Keratinocyte (primary cell): Measurements from ENCODE around the gene DHX15. TPM values are rescaled to one million over a fixed set of nuclear protein-coding genes. Genes with fewer than 3 reads are reported as not detected.
"Not testable (repeated sequence)": the region's sequence is repeated elsewhere in the genome, so short reads cannot be mapped to it uniquely, and the experiment has no call there.

Source experiments
- DNase-seq: peaks from one replicate; pipeline ENCODE4 v3.0.0-alpha.2; 2011; ENCODE audit warnings: low read depth, missing footprints, low spot score
- FAIRE-seq: peaks from 2 replicates; lab custom pipeline; 2011; peaks lifted over from hg19 to GRCh38; lab: Jason Lieb, UNC
- H2AFZ ChIP-seq: 2 replicates; pipeline ENCODE4 v1.6.0; 2012; ENCODE audit warnings: low read length, control low read depth, inconsistent platforms; ENCODE audit not compliant: control insufficient read depth
- H3K27ac ChIP-seq: 2 replicates; pipeline ENCODE4 v1.5.1; 2011; ENCODE audit warnings: low read length; ENCODE audit not compliant: control insufficient read depth, insufficient read depth
- H3K27me3 ChIP-seq: 3 replicates; pipeline ENCODE4 v1.6.0; 2011; ENCODE audit warnings: low read length; ENCODE audit not compliant: control insufficient read depth, insufficient read depth; ENCODE audit errors: extremely low read depth
- H3K36me3 ChIP-seq, 2 experiments: 2 replicates in 1 of 2; 3 replicates in 1 of 2; pipeline ENCODE4 v1.5.1; 2011; ENCODE audit warnings: low read length in 2 of 2, mild to moderate bottlenecking in 1 of 2; ENCODE audit not compliant: control insufficient read depth in 2 of 2, insufficient read depth in 2 of 2; ENCODE audit errors: extremely low read depth in 1 of 2
- H3K4me1 ChIP-seq: 3 replicates; pipeline ENCODE4 v1.5.1; 2011; ENCODE audit warnings: low read length; ENCODE audit not compliant: control insufficient read depth, insufficient read depth; ENCODE audit errors: extremely low read depth
- H3K4me2 ChIP-seq: 3 replicates; pipeline ENCODE4 v1.6.0; 2011; ENCODE audit warnings: low read depth, low read length; ENCODE audit not compliant: control insufficient read depth, insufficient read depth; ENCODE audit errors: extremely low read depth
- H3K4me3 ChIP-seq, 3 experiments: fragments of 200-600 bp in 1 of 3; sonication (generic) in 1 of 3; 2 replicates in 2 of 3; 3 replicates in 1 of 3; pipeline ENCODE4 v1.5.1; 2011 to 2016; ENCODE audit warnings: low read length in 3 of 3, mild to moderate bottlenecking in 3 of 3, control low read depth in 2 of 3, inconsistent platforms in 1 of 3, low read depth in 1 of 3, mixed read lengths in 1 of 3, mixed run types in 1 of 3, moderate library complexity in 1 of 3; ENCODE audit not compliant: control insufficient read depth in 2 of 3, insufficient read depth in 2 of 3; ENCODE audit errors: extremely low read depth in 1 of 3
- H3K79me2 ChIP-seq: 2 replicates; pipeline ENCODE4 v1.6.0; 2012; ENCODE audit warnings: low read length; ENCODE audit not compliant: control insufficient read depth, insufficient read depth
- H3K9ac ChIP-seq: 3 replicates; pipeline ENCODE4 v1.6.0; 2011; ENCODE audit warnings: low read length; ENCODE audit not compliant: control insufficient read depth, insufficient read depth; ENCODE audit errors: extremely low read depth
- H3K9me1 ChIP-seq: 3 replicates; pipeline ENCODE4 v1.6.0; 2011; ENCODE audit warnings: low read length; ENCODE audit not compliant: control insufficient read depth, insufficient read depth; ENCODE audit errors: extremely low read depth
- H3K9me3 ChIP-seq: 2 replicates; pipeline ENCODE4 v1.5.1; 2012; ENCODE audit warnings: low read depth, low read length; ENCODE audit not compliant: control insufficient read depth
- H4K20me1 ChIP-seq: 3 replicates; pipeline ENCODE4 v1.6.0; 2011; ENCODE audit warnings: low read length; ENCODE audit not compliant: control insufficient read depth, insufficient read depth; ENCODE audit errors: extremely low read depth
- CTCF ChIP-seq, 3 experiments: IDR thresholded peaks in 1 of 3; conservative IDR thresholded peaks in 1 of 3; optimal IDR thresholded peaks in 1 of 3; 2 replicates in 2 of 3; 3 replicates in 1 of 3; pipeline versions ENCODE3 to v1.5.1; 2011; ENCODE audit warnings: low read length in 3 of 3, mild to moderate bottlenecking in 3 of 3, moderate library complexity in 2 of 3, control low read depth in 1 of 3, inconsistent platforms in 1 of 3; ENCODE audit not compliant: insufficient read depth in 2 of 3; ENCODE audit errors: extremely low read depth in 1 of 3
- EZH2 ChIP-seq: IDR thresholded peaks from one replicate; pipeline ENCODE4 v1.6.1; 2012; ENCODE audit warnings: inconsistent platforms, mild to moderate bottlenecking, low read length, moderate library complexity
- dilution Hi-C: fragments of 300-500 bp; cut with MboI; formaldehyde crosslinking; loops from one replicate; pipeline ENCODE4 v1.7.0; 2020; ENCODE audit warnings: low sequenced_read_pairs; ENCODE audit not compliant: extremely low pct_ligation_motif_present
- polyA plus RNA-seq, 5 experiments: library from polyadenylated mRNA; depleted of rRNA in 3 of 5; stranded (reverse) in 3 of 5; stranded (forward) in 1 of 5; unstranded in 1 of 5; fragments of >200 nt; gene quantifications; 1 replicate in 1 of 5; 2 replicates in 3 of 5; 3 replicates in 1 of 5; pipeline versions ENCODE4 v1.2.1 to v1.2.3, GENCODE V29; 2011 to 2012; ENCODE audit warnings: missing spikeins in 2 of 5, low read depth in 1 of 5, low replicate concordance in 1 of 5

The DHX15 gene
- polyA plus RNA-seq, 1 donor (not counting 4 experiments of a cell fraction or from before 2014, with no cell fraction given), result 206 TPM

DNA sequence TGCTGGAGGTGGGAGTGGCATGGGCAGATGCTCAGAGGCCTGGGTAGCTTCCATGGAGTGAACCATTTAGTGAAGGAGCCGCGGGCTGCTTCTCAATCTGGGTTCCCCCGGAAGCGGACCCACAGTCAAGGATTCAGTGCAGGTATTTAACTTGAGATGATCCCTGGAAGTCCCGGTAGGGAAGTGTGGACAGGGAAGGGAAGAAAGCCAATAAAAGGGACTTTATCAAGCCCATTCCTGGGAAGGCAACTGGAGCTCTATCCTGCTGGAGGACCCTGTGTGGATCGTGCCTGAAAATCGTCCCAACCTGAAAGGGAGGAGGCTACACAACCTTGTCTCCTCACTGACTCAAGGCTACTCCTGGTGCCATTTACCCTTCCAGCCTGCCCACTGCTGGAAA, 76.9 kb downstream of the DHX15 start:
- Histone ChIP-seq H3K27me3 (no peaks in the 10 kb centered on the region), H3K36me3 (no peaks in the 10 kb centered on the region), H2AFZ (no peak overlapping the region), H3K9me1 (no peaks in the 10 kb centered on the region), H3K4me2 (no peak overlapping the region), H4K20me1 (no peaks in the 10 kb centered on the region), H3K27ac (no peak overlapping the region), H3K4me3 (no peak overlapping the region), H3K4me1 (no peaks in the 10 kb centered on the region), H3K79me2 (no peaks in the 10 kb centered on the region), H3K9ac (no peak overlapping the region), H3K9me3 (no peaks in the 10 kb centered on the region)
- FAIRE-seq (no peak), DNase-seq (no peak)
- dilution Hi-C loops, result no loop called here
- TF ChIP-seq EZH2, result no peak

DNA sequence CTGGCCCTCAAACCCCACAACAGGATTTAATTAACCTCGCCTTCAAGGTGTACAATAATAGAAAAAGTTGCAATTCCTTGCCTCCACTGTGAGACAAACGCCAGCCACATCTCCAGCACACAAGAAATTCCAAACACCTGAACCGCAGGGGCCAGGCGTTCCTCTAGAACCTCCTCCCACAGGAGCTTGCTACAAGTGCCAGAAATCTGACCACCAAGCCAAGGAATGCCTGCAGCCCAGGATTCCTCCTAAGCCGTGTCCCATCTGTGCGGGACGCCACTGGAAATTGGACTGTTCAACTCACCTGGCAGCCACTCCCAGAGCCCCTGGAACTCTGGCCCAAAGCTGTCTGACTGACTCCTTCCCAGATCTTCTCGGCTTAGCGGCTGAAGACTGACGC, 81.3 kb downstream of the DHX15 start:
- H3K4me3 ChIP-seq, dilution Hi-C loops, H2AFZ ChIP-seq, H3K4me1 ChIP-seq, H4K20me1 ChIP-seq, H3K9ac ChIP-seq, H3K4me2 ChIP-seq, H3K36me3 ChIP-seq, FAIRE-seq, H3K27ac ChIP-seq, H3K9me3 ChIP-seq, H3K27me3 ChIP-seq, H3K9me1 ChIP-seq, DNase-seq, H3K79me2 ChIP-seq: not testable (repeated sequence)

GRCh38 chr4:24497221-24497620, 87.1 kb downstream of the DHX15 start:
- Histone ChIP-seq H3K9me1 (no peaks in the 10 kb centered on the region), H3K9me3 (no peaks in the 10 kb centered on the region), H3K27ac (no peak overlapping the region), H3K27me3 (no peaks in the 10 kb centered on the region), H3K9ac (no peak overlapping the region), H3K4me2 (no peak overlapping the region), H4K20me1 (no peaks in the 10 kb centered on the region), H3K79me2 (no peaks in the 10 kb centered on the region), H3K36me3 (no peaks in the 10 kb centered on the region), H2AFZ (no peak overlapping the region), H3K4me3 (no peak overlapping the region), H3K4me1 (no peaks in the 10 kb centered on the region)
- FAIRE-seq (no peak), DNase-seq (no peak)
- no peak for TF ChIP-seq CTCF (optimal IDR thresholded peaks at IDR 0.05 in 1 of 3, IDR thresholded peaks at IDR 0.05 in 1 of 3, conservative IDR thresholded peaks at IDR 0.05 in 1 of 3; ENCODE audit: extremely low read depth in 1 of 3, insufficient read depth in 2 of 3, low read length in 3 of 3)
- TF ChIP-seq EZH2, result no peak
- dilution Hi-C loops, result no loop called here
